ENCODE measurements around the gene BRICD5. TPM values are rescaled to one million over a fixed set of nuclear protein-coding genes. Genes with fewer than 3 reads are reported as not detected.

The BRICD5 gene
- total and polyA plus RNA-seq, 2 experiments from 2014 or later: 6.2 to 9.9 TPM

DNA sequence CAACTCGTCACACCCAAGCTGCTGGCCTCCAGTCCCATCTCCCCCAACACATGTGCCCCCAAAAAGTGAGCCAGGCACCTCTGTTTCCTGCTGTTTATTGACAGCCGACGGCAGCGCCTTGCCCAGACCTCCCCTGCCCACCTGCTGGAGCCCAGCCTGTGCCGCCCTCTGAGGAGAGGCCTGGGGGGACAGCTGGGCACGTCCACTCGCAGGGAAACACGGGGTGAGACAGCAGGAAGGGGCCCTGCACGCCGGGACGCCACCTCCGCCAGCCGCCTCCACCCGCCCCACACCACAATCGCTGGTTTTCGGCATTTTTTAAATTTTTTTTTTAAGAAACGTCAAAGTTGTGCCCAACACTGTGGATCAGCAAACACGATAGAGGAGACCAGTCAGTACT is 33.6 kb downstream of the BRICD5 start:
- no peaks in the 10 kb centered on the region for H3K79me2 ChIP-seq
- no peaks in the 10 kb centered on the region for H3K9me2 ChIP-seq (replicated peaks; ENCODE audit: insufficient read depth)
- no peak overlapping the region for H3K27ac ChIP-seq
- H3K4me2 ChIP-seq: no peak overlapping the region
- no peak overlapping the region for H3K4me3 ChIP-seq
- no peaks in the 10 kb centered on the region for H3K4me1 ChIP-seq (ENCODE audit: insufficient read depth)
- H4K20me1 ChIP-seq (ENCODE audit: insufficient read depth, poor library complexity, severe bottlenecking): no peaks in the 10 kb centered on the region
- WGBS (ENCODE audit: low lambda C conversion rate, missing lambda C conversion rate): 91% methylated on average over 18 of the region's 18 CpGs
- DNase-seq (ENCODE audit: low spot score): no peak
- no peaks in the 10 kb centered on the region for H3K27me3 ChIP-seq
- H3K36me3 ChIP-seq (replicated peaks; ENCODE audit: insufficient read depth, low read depth): no peaks in the 10 kb centered on the region
- H3K9me3 ChIP-seq (ENCODE audit: low read depth): no peaks in the 10 kb centered on the region
- H2AFZ ChIP-seq: no peak overlapping the region
- TF ChIP-seq, protein P1, sequence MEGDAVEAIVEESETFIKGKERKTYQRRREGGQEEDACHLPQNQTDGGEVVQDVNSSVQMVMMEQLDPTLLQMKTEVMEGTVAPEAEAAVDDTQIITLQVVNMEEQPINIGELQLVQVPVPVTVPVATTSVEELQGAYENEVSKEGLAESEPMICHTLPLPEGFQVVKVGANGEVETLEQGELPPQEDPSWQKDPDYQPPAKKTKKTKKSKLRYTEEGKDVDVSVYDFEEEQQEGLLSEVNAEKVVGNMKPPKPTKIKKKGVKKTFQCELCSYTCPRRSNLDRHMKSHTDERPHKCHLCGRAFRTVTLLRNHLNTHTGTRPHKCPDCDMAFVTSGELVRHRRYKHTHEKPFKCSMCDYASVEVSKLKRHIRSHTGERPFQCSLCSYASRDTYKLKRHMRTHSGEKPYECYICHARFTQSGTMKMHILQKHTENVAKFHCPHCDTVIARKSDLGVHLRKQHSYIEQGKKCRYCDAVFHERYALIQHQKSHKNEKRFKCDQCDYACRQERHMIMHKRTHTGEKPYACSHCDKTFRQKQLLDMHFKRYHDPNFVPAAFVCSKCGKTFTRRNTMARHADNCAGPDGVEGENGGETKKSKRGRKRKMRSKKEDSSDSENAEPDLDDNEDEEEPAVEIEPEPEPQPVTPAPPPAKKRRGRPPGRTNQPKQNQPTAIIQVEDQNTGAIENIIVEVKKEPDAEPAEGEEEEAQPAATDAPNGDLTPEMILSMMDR (IDR thresholded peaks at IDR 0.05; ENCODE audit: poor library complexity): no peak
- TF ChIP-seq EZH2phosphoT487 (IDR thresholded peaks at IDR 0.05; ENCODE audit: low read depth, severe bottlenecking, unreplicated experiment) (no peak), EZH2 (IDR thresholded peaks at IDR 0.05; ENCODE audit: borderline replicate concordance) (no peak)

DNA sequence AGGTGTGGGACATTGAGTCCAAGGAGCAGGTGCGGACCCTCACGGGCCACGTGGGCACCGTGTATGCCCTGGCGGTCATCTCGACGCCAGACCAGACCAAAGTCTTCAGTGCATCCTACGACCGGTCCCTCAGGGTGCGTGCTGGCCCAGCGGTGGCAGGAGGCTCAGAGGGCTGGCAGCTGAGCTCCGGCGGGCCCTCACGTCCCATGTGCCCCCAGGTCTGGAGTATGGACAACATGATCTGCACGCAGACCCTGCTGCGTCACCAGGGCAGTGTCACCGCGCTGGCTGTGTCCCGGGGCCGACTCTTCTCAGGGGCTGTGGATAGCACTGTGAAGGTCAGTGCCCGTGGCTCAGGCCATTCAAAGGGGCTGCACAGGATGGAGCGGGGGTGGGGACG is 34.6 kb downstream of the BRICD5 start:
- Histone ChIP-seq H3K4me1 (ENCODE audit: insufficient read depth) (no peaks in the 10 kb centered on the region), H3K4me3 (no peak overlapping the region), H3K27me3 (no peaks in the 10 kb centered on the region), H4K20me1 (ENCODE audit: insufficient read depth, poor library complexity, severe bottlenecking) (no peaks in the 10 kb centered on the region), H3K79me2 (no peaks in the 10 kb centered on the region), H2AFZ (no peak overlapping the region), H3K27ac (no peak overlapping the region), H3K4me2 (no peak overlapping the region), H3K9me2 (replicated peaks; ENCODE audit: insufficient read depth) (no peaks in the 10 kb centered on the region), H3K36me3 (replicated peaks; ENCODE audit: insufficient read depth, low read depth) (no peaks in the 10 kb centered on the region), H3K9me3 (ENCODE audit: low read depth) (no peaks in the 10 kb centered on the region)
- WGBS (ENCODE audit: low lambda C conversion rate, missing lambda C conversion rate): 97% methylated on average over 23 of the region's 23 CpGs
- no peak for DNase-seq (ENCODE audit: low spot score)
- TF ChIP-seq, protein P1 (IDR thresholded peaks at IDR 0.05; ENCODE audit: poor library complexity): no peak
- no peak for TF ChIP-seq EZH2phosphoT487 (IDR thresholded peaks at IDR 0.05; ENCODE audit: low read depth, severe bottlenecking, unreplicated experiment)
- TF ChIP-seq EZH2 (IDR thresholded peaks at IDR 0.05; ENCODE audit: borderline replicate concordance): no peak

DNA sequence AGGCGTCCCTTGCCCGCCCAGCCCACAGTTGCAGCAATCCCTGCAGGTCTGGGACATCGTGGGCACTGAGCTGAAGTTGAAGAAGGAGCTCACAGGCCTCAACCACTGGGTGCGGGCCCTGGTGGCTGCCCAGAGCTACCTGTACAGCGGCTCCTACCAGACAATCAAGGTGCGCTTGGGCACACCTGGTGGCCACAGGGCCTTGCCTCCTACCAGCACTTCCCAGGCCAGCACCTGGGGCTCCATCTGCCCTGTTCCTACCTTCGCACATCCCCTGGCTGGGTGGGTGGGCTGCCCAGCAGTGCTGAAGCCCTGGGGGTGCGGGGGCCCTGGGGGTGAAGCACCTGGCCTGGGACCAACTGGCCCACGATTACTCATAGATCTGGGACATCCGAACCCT is 35.2 kb downstream of the BRICD5 start:
- Histone ChIP-seq H4K20me1 (ENCODE audit: insufficient read depth, poor library complexity, severe bottlenecking) (no peaks in the 10 kb centered on the region), H3K4me3 (no peak overlapping the region), H3K27me3 (no peaks in the 10 kb centered on the region), H3K9me3 (ENCODE audit: low read depth) (no peaks in the 10 kb centered on the region), H3K4me2 (no peak overlapping the region), H3K4me1 (ENCODE audit: insufficient read depth) (no peaks in the 10 kb centered on the region), H3K27ac (no peak overlapping the region), H2AFZ (no peak overlapping the region), H3K36me3 (replicated peaks; ENCODE audit: insufficient read depth, low read depth) (no peaks in the 10 kb centered on the region), H3K79me2 (no peaks in the 10 kb centered on the region), H3K9me2 (replicated peaks; ENCODE audit: insufficient read depth) (no peaks in the 10 kb centered on the region)
- 96% methylated on average over 8 of the region's 10 CpGs for WGBS (ENCODE audit: low lambda C conversion rate, missing lambda C conversion rate)
- no peak for DNase-seq (ENCODE audit: low spot score)
- no peak for TF ChIP-seq EZH2 (IDR thresholded peaks at IDR 0.05; ENCODE audit: borderline replicate concordance)
- TF ChIP-seq, protein P1 (IDR thresholded peaks at IDR 0.05; ENCODE audit: poor library complexity): no peak
- TF ChIP-seq EZH2phosphoT487 (IDR thresholded peaks at IDR 0.05; ENCODE audit: low read depth, severe bottlenecking, unreplicated experiment): no peak
